ENCODE measurements around the gene SIX6.

DNA sequence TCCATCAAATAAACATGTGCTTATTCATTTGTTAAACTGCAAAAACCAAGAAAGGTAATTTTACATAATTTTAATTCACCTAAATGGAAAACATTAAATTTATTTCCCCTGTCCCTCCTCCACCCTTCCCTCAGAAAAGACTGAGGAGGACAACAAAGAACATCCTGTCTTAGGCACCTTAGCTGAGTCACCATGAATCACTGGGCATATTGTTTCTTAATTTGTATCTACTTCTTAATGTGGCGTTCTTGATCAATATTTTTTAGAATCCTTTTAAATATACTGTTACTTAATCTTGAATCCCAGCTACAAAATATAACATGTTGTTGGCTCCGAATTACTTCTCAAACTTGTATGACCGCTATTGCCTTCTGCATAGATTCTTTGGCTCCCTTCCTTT lies 23.5 kb downstream of the SIX6 start:
- TF ChIP-seq, protein P1, sequence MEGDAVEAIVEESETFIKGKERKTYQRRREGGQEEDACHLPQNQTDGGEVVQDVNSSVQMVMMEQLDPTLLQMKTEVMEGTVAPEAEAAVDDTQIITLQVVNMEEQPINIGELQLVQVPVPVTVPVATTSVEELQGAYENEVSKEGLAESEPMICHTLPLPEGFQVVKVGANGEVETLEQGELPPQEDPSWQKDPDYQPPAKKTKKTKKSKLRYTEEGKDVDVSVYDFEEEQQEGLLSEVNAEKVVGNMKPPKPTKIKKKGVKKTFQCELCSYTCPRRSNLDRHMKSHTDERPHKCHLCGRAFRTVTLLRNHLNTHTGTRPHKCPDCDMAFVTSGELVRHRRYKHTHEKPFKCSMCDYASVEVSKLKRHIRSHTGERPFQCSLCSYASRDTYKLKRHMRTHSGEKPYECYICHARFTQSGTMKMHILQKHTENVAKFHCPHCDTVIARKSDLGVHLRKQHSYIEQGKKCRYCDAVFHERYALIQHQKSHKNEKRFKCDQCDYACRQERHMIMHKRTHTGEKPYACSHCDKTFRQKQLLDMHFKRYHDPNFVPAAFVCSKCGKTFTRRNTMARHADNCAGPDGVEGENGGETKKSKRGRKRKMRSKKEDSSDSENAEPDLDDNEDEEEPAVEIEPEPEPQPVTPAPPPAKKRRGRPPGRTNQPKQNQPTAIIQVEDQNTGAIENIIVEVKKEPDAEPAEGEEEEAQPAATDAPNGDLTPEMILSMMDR (IDR thresholded peaks at IDR 0.05): no peak
- no peak for TF ChIP-seq POLR2A (IDR thresholded peaks at IDR 0.05)
- TF ChIP-seq POLR2AphosphoS5 (IDR thresholded peaks at IDR 0.05; ENCODE audit: insufficient read depth in 1 of 2, low read depth in 1 of 2): no peak

All from vagina (tissue), 2 donors.